Breast epithelium (tissue), 4 donors: Measurements from ENCODE around the gene GZMB. TPM values are rescaled to one million over a fixed set of nuclear protein-coding genes. Genes with fewer than 3 reads are reported as not detected.
A peak's percentile ranks its signal among the peaks of the same experiment; 100 is the strongest.
"Not testable (repeated sequence)": the region's sequence is repeated elsewhere in the genome, so short reads cannot be mapped to it uniquely, and the experiment has no call there.

Experiments
- DNase-seq, 2 donors: peaks; one replicate each; pipeline ENCODE4 v3.0.0-alpha.2; 2019; ENCODE audit warnings: low spot score in 2 of 2
- H3K27ac ChIP-seq, 2 donors: fragments of 200-600 bp; sonication (generic) in 1 of 2; one replicate each; pipeline ENCODE4 v1.5.1; 2016 to 2019; ENCODE audit warnings: mild to moderate bottlenecking in 1 of 2
- H3K27me3 ChIP-seq, 2 donors: fragments of 200-600 bp; sonication (generic) in 1 of 2; one replicate each; pipeline versions ENCODE4 v1.5.1 to v1.6.0; 2017 to 2019; ENCODE audit warnings: control low read depth in 1 of 2, mild to moderate bottlenecking in 1 of 2
- H3K36me3 ChIP-seq: fragments of 200-600 bp; one replicate; pipeline ENCODE4 v1.5.1; 2019
- H3K4me1 ChIP-seq, 2 donors: fragments of 200-600 bp; sonication (generic); one replicate each; pipeline ENCODE4 v1.5.1; 2016 to 2019; ENCODE audit warnings: control low read depth in 1 of 2
- H3K4me3 ChIP-seq, 3 donors: fragments of 200-600 bp; sonication (generic); 1 replicate in 2 of 3; 2 replicates in 1 of 3; pipeline ENCODE4 v1.5.1; 2016 to 2019; ENCODE audit warnings: mild to moderate bottlenecking in 3 of 3, moderate library complexity in 2 of 3
- H3K9me3 ChIP-seq, 2 donors: fragments of 200-600 bp; sonication (generic) in 1 of 2; one replicate each; pipeline ENCODE4 v1.5.1; 2016 to 2019; ENCODE audit warnings: control low read depth in 1 of 2
- POLR2A ChIP-seq: fragments of 450-650 bp; IDR thresholded peaks from one replicate; pipeline ENCODE4 v1.6.1; 2016; ENCODE audit warnings: antibody characterized with exemption, mild to moderate bottlenecking, moderate library complexity
- POLR2AphosphoS5 ChIP-seq, 3 donors: sonication (generic); formaldehyde crosslinking; IDR thresholded peaks; one replicate each; pipeline ENCODE4 v1.6.1; 2017; ENCODE audit warnings: antibody characterized with exemption in 3 of 3
- intact Hi-C: fragments of 100-400 bp; cut with DNase I; formaldehyde crosslinking; loops from one replicate; pipeline ENCODE4 v1.15.1; 2023; ENCODE audit warnings: low total_unique reads
- total RNA-seq, 3 donors: library from RNA; depleted of rRNA; stranded (reverse); fragments of >200 nt; gene quantifications; one replicate each; pipeline ENCODE4 v1.1.0, GENCODE V29; 2016
- TF ChIP-seq, protein P1 (sequence below), 3 donors: fragments of 450-650 bp; IDR thresholded peaks; one replicate each; pipeline ENCODE4 v1.5.1; 2016 to 2017; ENCODE audit warnings: antibody characterized with exemption in 3 of 3, mild to moderate bottlenecking in 3 of 3, moderate library complexity in 3 of 3

GZMB gene
- total RNA-seq, 3 donors from 2014 or later = 1.3 to 2.2 TPM; not detected in 1

DNA sequence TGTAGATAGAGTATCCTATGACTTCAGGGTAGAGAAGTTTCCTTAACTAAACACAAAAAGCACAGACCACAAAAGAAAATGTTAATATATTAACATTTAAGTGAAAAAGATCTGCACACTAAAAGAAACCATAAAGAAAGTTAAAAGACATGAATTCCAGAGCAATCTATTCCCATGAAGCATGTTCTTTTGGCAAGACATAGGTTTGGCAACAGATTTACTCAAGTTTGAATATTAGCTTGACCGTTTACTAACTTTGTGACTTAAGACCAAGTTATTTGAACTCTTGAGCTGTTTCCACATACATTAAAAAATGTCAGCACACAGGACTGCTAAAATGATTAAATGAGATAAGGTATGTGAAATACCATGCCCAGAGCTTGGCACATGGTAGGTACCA is 35.7 kb upstream of the GZMB start:
- TF ChIP-seq POLR2AphosphoS5 (IDR thresholded peaks at IDR 0.05) (no peak), POLR2A (no peak)
- TF ChIP-seq, protein P1, sequence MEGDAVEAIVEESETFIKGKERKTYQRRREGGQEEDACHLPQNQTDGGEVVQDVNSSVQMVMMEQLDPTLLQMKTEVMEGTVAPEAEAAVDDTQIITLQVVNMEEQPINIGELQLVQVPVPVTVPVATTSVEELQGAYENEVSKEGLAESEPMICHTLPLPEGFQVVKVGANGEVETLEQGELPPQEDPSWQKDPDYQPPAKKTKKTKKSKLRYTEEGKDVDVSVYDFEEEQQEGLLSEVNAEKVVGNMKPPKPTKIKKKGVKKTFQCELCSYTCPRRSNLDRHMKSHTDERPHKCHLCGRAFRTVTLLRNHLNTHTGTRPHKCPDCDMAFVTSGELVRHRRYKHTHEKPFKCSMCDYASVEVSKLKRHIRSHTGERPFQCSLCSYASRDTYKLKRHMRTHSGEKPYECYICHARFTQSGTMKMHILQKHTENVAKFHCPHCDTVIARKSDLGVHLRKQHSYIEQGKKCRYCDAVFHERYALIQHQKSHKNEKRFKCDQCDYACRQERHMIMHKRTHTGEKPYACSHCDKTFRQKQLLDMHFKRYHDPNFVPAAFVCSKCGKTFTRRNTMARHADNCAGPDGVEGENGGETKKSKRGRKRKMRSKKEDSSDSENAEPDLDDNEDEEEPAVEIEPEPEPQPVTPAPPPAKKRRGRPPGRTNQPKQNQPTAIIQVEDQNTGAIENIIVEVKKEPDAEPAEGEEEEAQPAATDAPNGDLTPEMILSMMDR (IDR thresholded peaks at IDR 0.05) = no peak
- Histone ChIP-seq H3K27me3 (no peaks in the 10 kb centered on the region), H3K4me1 (no peaks in the 10 kb centered on the region), H3K4me3 (no peak overlapping the region), H3K36me3 (peaks cover 4% of the 10 kb centered on the region), H3K27ac (no peak overlapping the region), H3K9me3 (no peaks in the 10 kb centered on the region)
- DNase-seq = no peak
- intact Hi-C loops = no loop called here

DNA sequence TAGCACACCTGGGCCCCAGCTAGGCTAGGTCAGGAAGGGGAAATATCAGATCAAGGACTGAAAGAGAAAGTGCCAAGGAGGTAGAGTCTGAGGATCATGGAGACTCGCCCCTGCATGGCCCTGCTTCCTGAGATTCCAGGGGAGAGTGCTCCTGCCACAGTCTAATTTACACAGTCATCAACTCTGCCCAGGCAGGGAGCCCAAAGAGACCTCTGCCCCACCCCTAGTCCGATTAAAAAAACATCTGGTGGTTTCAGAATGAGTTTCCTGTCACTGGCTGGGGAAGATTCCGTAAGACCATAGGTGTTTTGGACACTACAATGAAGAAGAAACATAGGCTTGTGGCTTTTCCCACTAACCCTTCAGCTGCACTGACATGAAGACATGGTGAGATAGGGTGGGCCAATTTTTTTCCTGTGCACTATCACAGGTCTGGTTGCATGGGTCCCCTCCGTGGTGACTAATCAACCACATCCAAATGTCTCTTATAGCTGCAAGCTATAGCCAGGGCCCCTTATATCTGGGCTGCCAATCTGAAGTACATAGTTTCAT is 31.5 kb upstream of the GZMB start:
- TF ChIP-seq, protein P1 (IDR thresholded peaks at IDR 0.05) = no peak
- TF ChIP-seq POLR2AphosphoS5 (IDR thresholded peaks at IDR 0.05) (no peak), POLR2A (no peak)
- Histone ChIP-seq H3K9me3 (no peaks in the 10 kb centered on the region), H3K4me3 (no peak overlapping the region), H3K27me3 (no peaks in the 10 kb centered on the region), H3K36me3 (no peaks in the 10 kb centered on the region), H3K27ac (no peak overlapping the region), H3K4me1 (no peaks in the 10 kb centered on the region)
- intact Hi-C loops = no loop called here
- no peak for DNase-seq

DNA sequence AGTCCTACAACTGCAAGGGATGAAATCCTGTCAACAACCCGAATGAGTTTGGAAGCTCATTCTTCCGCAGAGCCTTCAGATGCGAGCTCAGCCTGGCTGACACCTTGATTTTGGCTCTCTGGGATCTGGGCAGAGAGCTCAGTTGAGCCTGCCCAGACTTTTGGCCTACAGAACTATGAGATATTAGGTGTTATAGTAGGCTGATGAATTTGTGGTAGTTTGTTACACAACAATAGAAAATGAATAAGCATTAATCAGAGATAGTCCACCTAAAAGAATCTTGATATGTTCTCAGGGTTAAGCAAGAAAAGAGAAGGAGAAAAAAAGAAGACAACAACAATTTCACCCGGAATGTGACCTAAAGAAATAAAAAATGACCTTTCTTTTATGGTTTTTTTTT is 30.4 kb upstream of the GZMB start:
- H3K9me3 ChIP-seq = no peaks in the 10 kb centered on the region
- no peaks in the 10 kb centered on the region for H3K4me1 ChIP-seq
- no peaks in the 10 kb centered on the region for H3K36me3 ChIP-seq
- DNase-seq = no peak
- no peak overlapping the region for H3K4me3 ChIP-seq
- H3K27ac ChIP-seq = no peak overlapping the region
- intact Hi-C loops = no loop called here
- TF ChIP-seq POLR2A (no peak), POLR2AphosphoS5 (IDR thresholded peaks at IDR 0.05) (no peak)
- TF ChIP-seq, protein P1 (IDR thresholded peaks at IDR 0.05) = no peak
- H3K27me3 ChIP-seq = no peaks in the 10 kb centered on the region

DNA sequence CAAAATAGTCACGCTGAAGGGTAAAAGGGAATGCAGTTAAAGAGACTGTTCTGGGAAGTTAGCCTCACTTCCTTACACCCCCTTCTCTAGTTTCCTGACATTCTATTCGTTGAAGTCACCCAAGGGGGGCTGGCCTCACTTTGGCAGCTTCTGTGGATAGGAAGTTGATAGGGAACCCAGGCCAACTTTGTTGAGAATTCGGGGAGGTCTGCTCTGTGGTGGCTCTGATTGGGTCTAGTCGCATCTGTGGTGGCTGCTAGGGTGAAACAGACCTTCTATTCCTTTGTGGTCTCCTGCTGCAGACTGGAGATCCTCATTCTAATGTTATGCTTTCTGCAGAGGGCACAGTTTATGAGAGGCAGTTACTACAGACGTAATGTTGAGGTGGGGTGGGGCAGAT is 28.8 kb upstream of the GZMB start:
- no peak for DNase-seq
- Histone ChIP-seq H3K4me1 (no peaks in the 10 kb centered on the region), H3K4me3 (no peak overlapping the region)

DNA sequence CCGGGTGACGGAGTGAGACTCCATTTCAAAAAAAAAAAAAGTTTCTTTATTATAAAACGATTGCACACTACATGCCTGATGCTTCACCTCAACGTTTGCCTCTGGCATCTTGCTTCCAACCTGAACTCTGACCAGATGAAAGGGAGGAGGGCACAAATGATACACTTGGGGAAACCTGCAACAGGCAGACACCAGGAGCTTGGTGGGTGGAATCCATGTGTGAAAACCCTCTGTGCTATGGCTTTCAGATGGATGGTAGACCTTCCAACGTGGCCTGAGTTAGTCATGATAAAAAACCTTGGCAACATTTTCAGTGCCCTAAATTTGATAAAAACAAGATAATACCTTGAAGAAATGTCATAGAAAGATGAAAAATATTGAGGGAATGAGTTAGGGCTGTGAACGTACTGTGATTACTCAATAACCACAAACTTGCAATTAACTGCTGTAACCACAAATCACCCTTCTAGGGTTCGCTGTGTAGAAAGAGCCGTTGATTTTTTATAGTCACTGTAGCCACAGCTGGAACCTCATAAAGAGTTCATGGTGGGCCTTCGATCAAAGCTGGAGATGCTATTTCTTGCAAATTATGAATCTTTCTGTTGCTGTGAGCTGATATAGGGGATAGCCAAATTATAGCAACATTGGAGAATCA is 26.1 kb upstream of the GZMB start:
- Histone ChIP-seq H3K27me3 (no peaks in the 10 kb centered on the region), H3K9me3 (no peaks in the 10 kb centered on the region), H3K4me1 (no peaks in the 10 kb centered on the region), H3K27ac (no peak overlapping the region), H3K4me3 (no peak overlapping the region), H3K36me3 (no peaks in the 10 kb centered on the region)
- intact Hi-C loops = no loop called here
- DNase-seq = no peak
- TF ChIP-seq POLR2A (no peak), POLR2AphosphoS5 (IDR thresholded peaks at IDR 0.05) (no peak)
- TF ChIP-seq, protein P1 (IDR thresholded peaks at IDR 0.05) = no peak

More for the DNA sequence above, 28.8 kb upstream of the GZMB start:
- H3K27me3 ChIP-seq = no peaks in the 10 kb centered on the region
- intact Hi-C loops = no loop called here
- H3K27ac ChIP-seq = peak overlapping the region in 1 of 2 donors; percentile 52
- TF ChIP-seq POLR2AphosphoS5 (IDR thresholded peaks at IDR 0.05) (no peak), POLR2A (no peak)
- TF ChIP-seq, protein P1 (IDR thresholded peaks at IDR 0.05) = no peak
- H3K36me3 ChIP-seq = no peaks in the 10 kb centered on the region
- H3K9me3 ChIP-seq = no peaks in the 10 kb centered on the region

DNA sequence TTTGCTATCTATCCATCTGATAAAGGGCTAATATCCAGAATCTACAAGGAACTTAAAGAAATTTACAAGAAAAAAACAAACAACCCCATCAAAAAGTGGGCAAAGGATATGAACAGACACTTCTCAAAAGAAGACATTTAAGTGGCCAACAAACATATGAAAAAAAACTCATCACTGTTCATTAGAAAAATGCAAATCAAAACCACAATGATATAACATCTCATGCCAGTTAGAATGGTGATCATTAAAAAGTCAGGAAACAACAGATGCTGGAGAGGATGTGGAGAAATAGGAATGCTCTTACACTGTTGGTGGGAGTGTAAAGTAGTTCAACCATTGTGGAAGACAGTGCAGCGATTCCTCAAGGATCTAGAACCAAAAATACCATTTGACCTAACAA is 14.4 kb upstream of the GZMB start:
- H3K36me3 ChIP-seq, H3K4me3 ChIP-seq, H3K27ac ChIP-seq, H3K27me3 ChIP-seq, intact Hi-C loops, H3K9me3 ChIP-seq, DNase-seq, H3K4me1 ChIP-seq: not testable (repeated sequence)
